ENCODE measurements around the gene CPNE8.

DNA sequence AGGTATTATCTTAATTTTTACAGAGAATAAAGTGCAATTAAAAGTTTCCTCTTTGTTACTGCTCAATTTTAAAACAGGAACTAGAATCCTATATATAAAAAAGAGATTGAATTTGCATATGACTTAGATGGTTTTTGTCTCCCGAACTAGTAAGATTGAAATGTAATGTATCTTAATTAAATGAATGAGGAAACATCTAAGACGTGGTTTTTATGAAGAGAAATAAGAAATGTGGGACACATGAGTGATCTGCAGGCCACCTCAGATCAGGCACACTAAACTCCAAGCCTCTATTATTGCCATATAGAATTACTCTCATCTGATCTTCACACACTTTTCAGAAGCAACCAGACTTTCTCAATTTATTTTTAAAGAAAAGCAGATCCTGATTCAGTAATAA is 158.6 kb downstream of the CPNE8 start:
- TF ChIP-seq CTCF (IDR thresholded peaks at IDR 0.05) = no peak
- no peak for TF ChIP-seq POLR2A (IDR thresholded peaks at IDR 0.05)
